HEK293 (cell line): ENCODE data around the gene METTL25B.

Experiments used
- CTCF ChIA-PET: fragments of 350-600 bp; formaldehyde crosslinking; extraction: SDS; loops from one replicate; lab custom pipeline; 2021; ENCODE audit warnings: antibody characterized with exemption; lab: Yijun Ruan, JAX
- POLR2A ChIA-PET: fragments of 300-600 bp; formaldehyde crosslinking; extraction: SDS; loops from one replicate; lab custom pipeline; 2020; ENCODE audit warnings: antibody characterized with exemption, inconsistent platforms; lab: Yijun Ruan, JAX
- H3K27ac ChIP-seq: fragments of 200-500 bp; sonication (Bioruptor generic); 2 replicates; pipeline ENCODE4 v1.5.1; 2014; ENCODE audit warnings: low read depth, low read length, control low read depth, inconsistent platforms; ENCODE audit errors: extremely low read depth
- H3K36me3 ChIP-seq, 2 experiments: fragments of 200-500 bp in 1 of 2; sonication (Bioruptor generic) in 1 of 2; 1 replicate in 1 of 2; 2 replicates in 1 of 2; pipeline ENCODE4 v1.5.1; 2014 to 2017; ENCODE audit warnings: inconsistent platforms in 2 of 2, low read length in 2 of 2; ENCODE audit not compliant: control insufficient read depth in 2 of 2, insufficient read depth in 1 of 2
- H3K4me1 ChIP-seq: fragments of 200-500 bp; sonication (Bioruptor generic); 2 replicates; pipeline ENCODE4 v1.5.1; 2014; ENCODE audit warnings: mild to moderate bottlenecking, low read length, inconsistent platforms; ENCODE audit not compliant: control insufficient read depth, insufficient read depth
- H3K4me3 ChIP-seq: 2 replicates; pipeline ENCODE4 v1.5.1; 2011; ENCODE audit warnings: low read depth, mild to moderate bottlenecking, control low read depth, low read length, moderate library complexity
- H3K9me3 ChIP-seq: fragments of 200-500 bp; sonication (Bioruptor generic); 2 replicates; pipeline ENCODE4 v1.5.1; 2014; ENCODE audit warnings: low read depth, low read length, inconsistent platforms; ENCODE audit not compliant: control insufficient read depth, insufficient read depth
- BCL11A ChIP-seq: fragments of 450-650 bp; formaldehyde crosslinking; IDR thresholded peaks from 2 replicates; pipeline ENCODE4 v1.5.1; 2016; ENCODE audit warnings: low read depth, missing biosample characterization, missing genetic modification characterization
- BCL11B ChIP-seq: fragments of 450-650 bp; formaldehyde crosslinking; IDR thresholded peaks from 2 replicates; pipeline ENCODE4 v1.5.1; 2016; ENCODE audit warnings: low read depth, missing biosample characterization, missing genetic modification characterization
- GFI1B ChIP-seq: fragments of 450-650 bp; formaldehyde crosslinking; IDR thresholded peaks from 2 replicates; pipeline ENCODE4 v1.5.1; 2016; ENCODE audit warnings: missing biosample characterization, missing genetic modification characterization
- GLI2 ChIP-seq: fragments of 450-650 bp; formaldehyde crosslinking; IDR thresholded peaks from 2 replicates; pipeline ENCODE4; 2017; ENCODE audit warnings: missing biosample characterization, missing genetic modification characterization, low read depth, borderline replicate concordance
- HOXD13 ChIP-seq: sonication (generic); formaldehyde crosslinking; IDR thresholded peaks from 2 replicates; pipeline ENCODE4 v1.8.0; 2022; ENCODE audit warnings: missing genetic modification reagents, borderline replicate concordance
- KLF1 ChIP-seq: fragments of 450-650 bp; formaldehyde crosslinking; IDR thresholded peaks from 2 replicates; pipeline ENCODE4 v1.5.1; 2016; ENCODE audit warnings: missing biosample characterization, missing genetic modification characterization
- PRDM2 ChIP-seq: fragments of 450-650 bp; formaldehyde crosslinking; IDR thresholded peaks from 2 replicates; pipeline ENCODE4 v1.5.1; 2016; ENCODE audit warnings: missing biosample characterization, missing genetic modification characterization, borderline replicate concordance
- TRIM28 ChIP-seq: IDR thresholded peaks from 2 replicates; pipeline ENCODE4 v1.6.1; 2011; ENCODE audit warnings: low read length, control low read depth, borderline replicate concordance
- YY1 ChIP-seq: fragments of 450-650 bp; formaldehyde crosslinking; IDR thresholded peaks from 2 replicates; pipeline ENCODE4 v1.5.1; 2018; ENCODE audit warnings: missing biosample characterization, missing genetic modification characterization
- ZBTB20 ChIP-seq: fragments of 450-650 bp; formaldehyde crosslinking; IDR thresholded peaks from 2 replicates; pipeline ENCODE4 v1.5.1; 2016; ENCODE audit warnings: missing biosample characterization, missing genetic modification characterization
- ZFHX2 ChIP-seq: fragments of 450-650 bp; formaldehyde crosslinking; conservative IDR thresholded peaks from 2 replicates; pipeline ENCODE4 v1.5.1; 2016; ENCODE audit warnings: missing biosample characterization, missing genetic modification characterization
- ZNF157 ChIP-seq: fragments of 450-650 bp; formaldehyde crosslinking; IDR thresholded peaks from 2 replicates; pipeline ENCODE4 v1.5.1; 2016; ENCODE audit warnings: missing biosample characterization, missing genetic modification characterization
- ZNF23 ChIP-seq: fragments of 450-650 bp; formaldehyde crosslinking; IDR thresholded peaks from 2 replicates; pipeline ENCODE4 v1.5.1; 2016; ENCODE audit warnings: missing biosample characterization, missing genetic modification characterization, borderline replicate concordance
- ZNF280D ChIP-seq: fragments of 450-650 bp; formaldehyde crosslinking; IDR thresholded peaks from 2 replicates; pipeline ENCODE4 v1.5.1; 2016; ENCODE audit warnings: missing biosample characterization, missing genetic modification characterization
- ZNF341 ChIP-seq: fragments of 450-650 bp; formaldehyde crosslinking; IDR thresholded peaks from 2 replicates; pipeline ENCODE4; 2016; ENCODE audit warnings: low read depth, missing biosample characterization, missing genetic modification characterization
- ZNF473 ChIP-seq: fragments of 450-650 bp; formaldehyde crosslinking; IDR thresholded peaks from 2 replicates; pipeline ENCODE4 v1.5.1; 2017; ENCODE audit warnings: missing biosample characterization, missing genetic modification characterization
- ZNF521 ChIP-seq: fragments of 450-650 bp; formaldehyde crosslinking; IDR thresholded peaks from 2 replicates; pipeline ENCODE4 v1.5.1; 2017; ENCODE audit warnings: missing biosample characterization, mild to moderate bottlenecking, missing genetic modification characterization
- ZNF701 ChIP-seq: fragments of 450-650 bp; formaldehyde crosslinking; IDR thresholded peaks from 2 replicates; pipeline ENCODE4 v1.5.1; 2016; ENCODE audit warnings: missing biosample characterization, missing genetic modification characterization
- ZNF776 ChIP-seq: fragments of 450-650 bp; formaldehyde crosslinking; IDR thresholded peaks from 2 replicates; pipeline ENCODE4 v1.5.0; 2017; ENCODE audit warnings: missing biosample characterization, missing genetic modification characterization, borderline replicate concordance
- ZNF785 ChIP-seq: fragments of 450-650 bp; formaldehyde crosslinking; IDR thresholded peaks from 2 replicates; pipeline ENCODE4 v1.5.1; 2016; ENCODE audit warnings: missing biosample characterization, missing genetic modification characterization
- TF ChIP-seq, protein P1 (sequence below): fragments of 450-650 bp; formaldehyde crosslinking; IDR thresholded peaks from 2 replicates; pipeline ENCODE4 v1.5.1; 2016; ENCODE audit warnings: missing biosample characterization, missing genetic modification characterization
- TF ChIP-seq, protein P2 (sequence below): fragments of 450-650 bp; formaldehyde crosslinking; IDR thresholded peaks from 2 replicates; pipeline ENCODE4 v1.5.1; 2016; ENCODE audit warnings: missing biosample characterization, missing genetic modification characterization

The METTL25B gene

GRCh38 chr1:156743367-156744302 lies 15.4 kb downstream of the METTL25B start (continued):
- TF ChIP-seq, protein P1, sequence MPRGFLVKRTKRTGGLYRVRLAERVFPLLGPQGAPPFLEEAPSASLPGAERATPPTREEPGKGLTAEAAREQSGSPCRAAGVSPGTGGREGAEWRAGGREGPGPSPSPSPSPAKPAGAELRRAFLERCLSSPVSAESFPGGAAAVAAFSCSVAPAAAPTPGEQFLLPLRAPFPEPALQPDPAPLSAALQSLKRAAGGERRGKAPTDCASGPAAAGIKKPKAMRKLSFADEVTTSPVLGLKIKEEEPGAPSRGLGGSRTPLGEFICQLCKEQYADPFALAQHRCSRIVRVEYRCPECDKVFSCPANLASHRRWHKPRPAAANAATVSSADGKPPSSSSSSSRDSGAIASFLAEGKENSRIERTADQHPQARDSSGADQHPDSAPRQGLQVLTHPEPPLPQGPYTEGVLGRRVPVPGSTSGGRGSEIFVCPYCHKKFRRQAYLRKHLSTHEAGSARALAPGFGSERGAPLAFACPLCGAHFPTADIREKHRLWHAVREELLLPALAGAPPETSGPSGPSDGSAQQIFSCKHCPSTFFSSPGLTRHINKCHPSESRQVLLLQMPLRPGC (tag by site-specific recombination): no peak
- TF ChIP-seq PRDM2 (tag by site-specific recombination): no peak
- TF ChIP-seq ZNF157 (tag by site-specific recombination): no peak
- TF ChIP-seq ZNF785 (tag by site-specific recombination): no peak

DNA sequence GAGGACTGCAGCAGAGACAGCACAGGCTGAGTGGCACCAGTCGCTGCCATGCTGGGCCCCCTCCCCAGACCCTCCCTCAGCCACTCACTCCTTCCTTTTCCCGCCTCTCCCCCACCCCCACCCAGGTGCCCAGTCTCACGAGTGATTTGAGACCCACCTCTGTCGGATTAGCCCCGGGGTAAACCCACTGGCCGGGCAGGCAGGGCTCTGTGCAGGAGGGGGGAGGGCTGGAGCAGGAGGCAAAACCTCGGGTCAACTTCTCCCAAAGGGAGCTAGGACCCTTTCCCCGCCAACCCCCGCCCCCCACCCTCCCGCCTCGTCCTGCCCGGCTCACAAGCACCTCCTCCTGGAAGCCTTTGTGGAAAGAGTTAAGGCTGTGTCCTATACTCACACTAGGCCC lies 16.1 kb downstream of the METTL25B start:
- H3K4me3 ChIP-seq: no peak overlapping the region
- CTCF ChIA-PET: interaction anchor here (0.7 kb wide), 1 partner anchor 55 kb away, joined by 3 read pairs; no protein-coding TSS in a partner anchor
- peaks cover 11% of the 10 kb centered on the region; the same call in 1 of the 2 replicates for H3K4me1 ChIP-seq
- H3K27ac ChIP-seq: peak overlapping the region; percentile 33; the same call in 1 of the 2 replicates
- H3K36me3 ChIP-seq: peaks cover 0 to 46% of the 10 kb centered on the region in 2 experiments; a peak in 1 of 3 replicates
- no peaks in the 10 kb centered on the region for H3K9me3 ChIP-seq
- POLR2A ChIA-PET: interaction anchor here (1.3 kb wide), 1 partner anchor 23 kb away, joined by 3 read pairs; the partner anchor contains the start of gene PRCC
- TF ChIP-seq ZFHX2 (tag by site-specific recombination) (no peak), TRIM28 (no peak), ZNF776 (tag by site-specific recombination) (no peak), KLF1 (tag by site-specific recombination) (no peak), ZNF280D (no peak), YY1 (tag by site-specific recombination) (no peak), GFI1B (tag by site-specific recombination) (no peak), ZNF521 (tag by site-specific recombination) (no peak), ZNF341 (tag by site-specific recombination) (no peak), ZNF473 (tag by site-specific recombination) (no peak), BCL11B (tag by site-specific recombination) (no peak), ZNF23 (tag by site-specific recombination) (no peak), HOXD13 (no peak), ZNF701 (tag by site-specific recombination) (no peak), ZBTB20 (tag by site-specific recombination) (no peak), GLI2 (tag by site-specific recombination) (no peak), BCL11A (tag by site-specific recombination) (no peak)
- TF ChIP-seq, protein P2, sequence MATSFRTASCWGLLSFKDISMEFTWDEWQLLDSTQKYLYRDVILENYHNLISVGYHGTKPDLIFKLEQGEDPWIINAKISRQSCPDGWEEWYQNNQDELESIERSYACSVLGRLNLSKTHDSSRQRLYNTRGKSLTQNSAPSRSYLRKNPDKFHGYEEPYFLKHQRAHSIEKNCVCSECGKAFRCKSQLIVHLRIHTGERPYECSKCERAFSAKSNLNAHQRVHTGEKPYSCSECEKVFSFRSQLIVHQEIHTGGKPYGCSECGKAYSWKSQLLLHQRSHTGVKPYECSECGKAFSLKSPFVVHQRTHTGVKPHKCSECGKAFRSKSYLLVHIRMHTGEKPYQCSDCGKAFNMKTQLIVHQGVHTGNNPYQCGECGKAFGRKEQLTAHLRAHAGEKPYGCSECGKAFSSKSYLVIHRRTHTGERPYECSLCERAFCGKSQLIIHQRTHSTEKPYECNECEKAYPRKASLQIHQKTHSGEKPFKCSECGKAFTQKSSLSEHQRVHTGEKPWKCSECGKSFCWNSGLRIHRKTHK: no peak
